ENCODE measurements around the gene UBE2J2. TPM values are rescaled to one million over a fixed set of nuclear protein-coding genes. Genes with fewer than 3 reads are reported as not detected.
A peak's percentile ranks its signal among the peaks of the same experiment; 100 is the strongest.

UBE2J2 gene
- total RNA-seq, 1 experiment from 2014 or later = 83.4 TPM

DNA sequence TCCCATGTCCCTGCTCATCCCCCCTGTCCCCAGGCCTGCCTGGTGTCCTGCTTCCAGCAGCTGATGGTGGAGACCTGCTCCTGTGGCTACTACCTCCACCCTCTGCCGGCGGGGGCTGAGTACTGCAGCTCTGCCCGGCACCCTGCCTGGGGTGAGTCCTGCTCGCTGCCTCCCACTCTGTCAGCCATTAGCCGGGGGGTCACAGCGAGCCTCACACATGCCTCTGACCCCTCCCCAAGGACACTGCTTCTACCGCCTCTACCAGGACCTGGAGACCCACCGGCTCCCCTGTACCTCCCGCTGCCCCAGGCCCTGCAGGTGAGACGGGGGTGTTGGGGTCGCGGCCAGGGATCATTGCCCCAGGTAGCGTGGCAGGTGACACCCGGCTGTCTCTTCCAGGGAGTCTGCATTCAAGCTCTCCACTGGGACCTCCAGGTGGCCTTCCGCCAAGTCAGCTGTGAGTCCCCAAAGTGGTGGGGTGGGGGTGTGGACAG lies 16.6 kb upstream of the UBE2J2 start:
- no peak overlapping the region; a peak in 1 of 5 replicates for H3K4me3 Mint-ChIP-seq
- Histone ChIP-seq H3K18ac (ENCODE audit: insufficient read length, low read depth, low read length) (no peak overlapping the region), H3K79me2 (ENCODE audit: insufficient read depth, low read length) (no peaks in the 10 kb centered on the region), H3K27ac (ENCODE audit: insufficient read length, low read depth, low read length) (no peak overlapping the region), H2BK12ac (ENCODE audit: insufficient read length, low read depth, low read length) (no peak overlapping the region), H4K5ac (ENCODE audit: insufficient read length, low read depth, low read length) (no peak overlapping the region), H3K79me1 (ENCODE audit: insufficient read depth, low read depth, low read length, poor library complexity, severe bottlenecking) (no peaks in the 10 kb centered on the region), H3K27me3 (ENCODE audit: insufficient read depth, low read length) (no peaks in the 10 kb centered on the region), H3K4ac (ENCODE audit: low read depth, low read length) (no peak overlapping the region), H2BK120ac (ENCODE audit: low read depth, low read length, poor library complexity, severe bottlenecking) (no peak overlapping the region), H2BK15ac (ENCODE audit: low read depth, low read length) (no peak overlapping the region), H3K9me3 (ENCODE audit: control insufficient read depth, low read depth, low read length) (no peaks in the 10 kb centered on the region), H3K23me2 (ENCODE audit: insufficient read length, low read depth, low read length, poor library complexity, severe bottlenecking) (peaks cover 4% of the 10 kb centered on the region), H2BK20ac (ENCODE audit: low read depth, low read length, poor library complexity, severe bottlenecking) (no peak overlapping the region), H3T11ph (ENCODE audit: low read length) (no peak overlapping the region), H3K14ac (ENCODE audit: insufficient read depth, low read length) (no peak overlapping the region), H4K20me1 (ENCODE audit: control insufficient read depth, insufficient read depth, insufficient read length) (no peaks in the 10 kb centered on the region), H3K4me2 (ENCODE audit: insufficient read depth, insufficient read length, low read length) (no peak overlapping the region), H3K4me1 (ENCODE audit: insufficient read depth, low read length) (no peaks in the 10 kb centered on the region), H3K56ac (ENCODE audit: insufficient read length, low read depth, low read length) (no peak overlapping the region), H4K91ac (ENCODE audit: insufficient read length, low read depth, low read length) (no peak overlapping the region), H3K9ac (ENCODE audit: extremely low read depth, insufficient read length, low read length) (no peak overlapping the region), H2AFZ (ENCODE audit: low read length) (no peak overlapping the region), H2AK5ac (ENCODE audit: insufficient read length, low read length) (no peak overlapping the region), H2BK5ac (ENCODE audit: insufficient read length, low read length) (no peak overlapping the region), H3K23ac (ENCODE audit: insufficient read length, low read depth, low read length) (no peak overlapping the region), H4K8ac (replicated peaks; ENCODE audit: insufficient read length, low read depth, low read length) (no peak overlapping the region)
- WGBS (ENCODE audit: extremely low coverage, insufficient read length, low lambda C conversion rate) = no CpG with 5 or more reads among the region's 15 CpGs
- H3K9me3 Mint-ChIP-seq = peaks cover 2 to 10% of the 10 kb centered on the region in 2 experiments; a peak in 2 of 5 replicates
- no peak overlapping the region for H3K27ac Mint-ChIP-seq
- H3K27me3 Mint-ChIP-seq (ENCODE audit: low read depth) = peaks cover 2% of the 10 kb centered on the region
- DNase-seq = peak; percentile 79
- no peaks in the 10 kb centered on the region for H3K36me3 Mint-ChIP-seq (ENCODE audit: insufficient read depth in 1 of 3, low read depth in 3 of 3)
- peak; percentile 70 for TF ChIP-seq CTCF (conservative IDR thresholded peaks at IDR 0.05)
- peaks cover 0 to 9% of the 10 kb centered on the region in 2 experiments; a peak in 2 of 4 replicates for H3K4me1 Mint-ChIP-seq

All from H9 (cell line).